SIG-M5 treated with dmso at 0.1 percent for 504 hours (cell line): Measurements from ENCODE around the gene RPTOR.

Experiments
- DNase-seq: peaks from one replicate; lab custom pipeline; 2025; ENCODE audit not compliant: unreplicated experiment; lab: John Stamatoyannopoulos, UW

RPTOR gene

DNA sequence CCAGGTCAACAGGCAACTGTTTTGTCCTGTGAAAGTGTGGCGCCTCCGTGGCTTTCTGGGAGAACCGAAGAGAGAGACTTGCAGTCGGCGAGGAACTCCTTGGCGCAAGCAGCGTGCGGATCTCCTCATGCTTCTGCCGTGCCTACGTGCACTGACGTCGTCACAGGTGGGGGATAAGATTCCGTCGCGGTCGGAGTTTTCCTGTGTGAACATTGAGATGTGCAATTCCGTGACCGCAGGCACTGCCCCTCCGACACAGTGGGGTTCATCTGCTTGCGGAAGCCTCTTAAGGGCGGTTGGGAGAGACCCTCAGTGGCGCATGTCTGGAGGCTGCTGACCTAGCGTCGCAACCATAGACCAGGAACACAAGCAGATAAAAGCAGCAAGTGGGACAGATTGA, 234.7 kb downstream of the RPTOR start:
- no peak for DNase-seq

DNA sequence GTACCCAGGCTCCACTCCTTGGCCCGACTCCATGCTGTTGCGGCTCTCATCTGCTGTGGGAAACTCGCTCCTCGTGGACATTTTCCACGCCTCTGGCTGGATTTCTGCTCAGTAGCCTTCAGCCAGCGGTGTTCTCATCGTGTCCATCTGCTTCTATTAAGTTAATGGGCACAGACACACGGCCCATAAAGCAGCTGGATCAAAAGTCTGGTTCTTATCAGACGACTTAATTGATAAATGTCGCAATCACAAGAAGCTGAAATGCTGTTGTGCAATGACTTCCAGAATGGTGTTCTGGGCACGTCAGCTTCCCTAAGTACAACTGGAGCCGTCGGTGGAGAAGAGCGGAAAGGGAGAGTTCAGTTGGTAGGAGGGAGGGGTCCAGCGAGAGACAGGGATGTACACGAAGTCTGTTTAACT, 235.3 kb downstream of the RPTOR start:
- DNase-seq, result no peak

DNA sequence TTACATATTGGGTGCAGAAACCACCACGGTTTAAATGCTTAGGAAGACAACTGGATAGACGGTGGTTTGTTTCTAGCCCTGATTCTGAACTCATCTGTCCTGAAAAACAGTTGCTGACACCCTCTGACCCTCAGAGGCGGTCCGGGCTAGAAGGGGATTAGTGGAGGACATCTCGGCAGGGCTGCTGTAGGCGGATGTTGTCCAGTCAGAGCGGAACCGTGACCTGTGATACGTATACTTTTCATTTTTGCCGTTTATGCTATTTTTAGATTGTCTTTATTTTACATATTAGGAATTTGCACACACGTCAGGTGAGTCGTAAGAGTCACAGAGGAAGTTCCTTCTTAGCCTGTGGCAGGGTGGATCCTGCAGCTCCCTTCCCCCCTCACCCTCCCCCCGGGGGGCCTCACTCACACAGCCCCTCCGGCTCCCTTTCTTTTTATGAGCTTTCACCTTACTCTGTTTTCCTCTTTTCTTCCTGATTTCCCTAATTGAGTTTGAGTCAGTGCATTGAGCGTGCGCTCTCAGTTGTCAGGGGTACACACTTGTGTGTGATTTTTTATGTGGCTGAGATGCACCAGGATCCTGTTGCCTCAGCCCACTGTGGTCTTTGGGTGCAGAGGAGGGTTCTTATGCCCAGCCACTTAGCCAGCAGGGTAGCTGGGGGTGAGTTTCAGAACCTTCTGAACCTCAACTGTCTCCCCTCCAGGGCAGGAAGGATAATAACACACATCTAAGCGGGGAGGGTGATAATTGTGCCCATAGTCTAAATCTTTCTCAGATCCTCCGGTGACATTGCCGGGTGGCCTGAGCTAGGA, 236.0 kb downstream of the RPTOR start:
- no peak for DNase-seq

DNA sequence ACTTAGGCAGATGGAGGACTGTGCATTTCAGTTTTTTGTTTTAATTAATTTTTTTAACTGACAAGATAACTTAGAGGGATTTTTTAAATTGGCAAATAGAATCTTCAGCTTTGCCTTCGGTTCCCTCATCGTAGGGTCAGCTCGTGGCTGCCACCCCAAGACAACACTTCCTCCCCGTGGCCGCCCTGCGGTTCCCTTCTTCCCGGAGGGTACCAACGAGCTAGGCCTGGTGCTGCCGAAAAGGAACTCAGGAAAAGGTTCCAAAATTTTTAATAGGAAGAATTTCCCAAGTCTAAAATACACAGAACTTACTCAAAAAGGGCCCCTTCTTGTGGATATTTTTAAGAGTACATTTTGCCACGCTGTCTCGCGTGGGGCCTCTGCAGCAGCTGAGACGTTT, 236.6 kb downstream of the RPTOR start:
- no peak for DNase-seq

DNA sequence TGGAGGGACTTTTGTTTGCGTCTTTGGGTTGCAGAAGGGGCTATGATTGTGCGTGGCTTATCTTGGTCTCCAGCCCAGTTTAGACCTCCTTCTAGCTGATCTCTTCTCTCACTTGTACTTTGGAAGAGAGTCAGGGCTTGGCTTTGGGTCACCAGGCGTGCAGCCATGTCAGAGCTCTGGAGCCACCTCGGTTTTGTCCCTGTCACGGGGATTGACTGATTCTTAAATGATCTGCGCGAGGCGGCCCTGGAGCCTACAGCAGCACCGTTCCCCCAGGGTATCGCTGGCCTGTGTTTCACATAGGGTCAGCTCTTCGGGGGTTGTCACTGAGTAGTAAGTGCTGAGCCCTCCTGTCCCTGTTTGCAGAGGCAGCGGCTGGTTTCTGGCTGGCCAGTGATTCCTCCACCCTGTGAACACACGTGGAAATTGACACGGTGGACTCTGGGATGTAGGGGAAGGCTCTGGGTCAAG, 237.2 kb downstream of the RPTOR start:
- DNase-seq, result no peak

DNA sequence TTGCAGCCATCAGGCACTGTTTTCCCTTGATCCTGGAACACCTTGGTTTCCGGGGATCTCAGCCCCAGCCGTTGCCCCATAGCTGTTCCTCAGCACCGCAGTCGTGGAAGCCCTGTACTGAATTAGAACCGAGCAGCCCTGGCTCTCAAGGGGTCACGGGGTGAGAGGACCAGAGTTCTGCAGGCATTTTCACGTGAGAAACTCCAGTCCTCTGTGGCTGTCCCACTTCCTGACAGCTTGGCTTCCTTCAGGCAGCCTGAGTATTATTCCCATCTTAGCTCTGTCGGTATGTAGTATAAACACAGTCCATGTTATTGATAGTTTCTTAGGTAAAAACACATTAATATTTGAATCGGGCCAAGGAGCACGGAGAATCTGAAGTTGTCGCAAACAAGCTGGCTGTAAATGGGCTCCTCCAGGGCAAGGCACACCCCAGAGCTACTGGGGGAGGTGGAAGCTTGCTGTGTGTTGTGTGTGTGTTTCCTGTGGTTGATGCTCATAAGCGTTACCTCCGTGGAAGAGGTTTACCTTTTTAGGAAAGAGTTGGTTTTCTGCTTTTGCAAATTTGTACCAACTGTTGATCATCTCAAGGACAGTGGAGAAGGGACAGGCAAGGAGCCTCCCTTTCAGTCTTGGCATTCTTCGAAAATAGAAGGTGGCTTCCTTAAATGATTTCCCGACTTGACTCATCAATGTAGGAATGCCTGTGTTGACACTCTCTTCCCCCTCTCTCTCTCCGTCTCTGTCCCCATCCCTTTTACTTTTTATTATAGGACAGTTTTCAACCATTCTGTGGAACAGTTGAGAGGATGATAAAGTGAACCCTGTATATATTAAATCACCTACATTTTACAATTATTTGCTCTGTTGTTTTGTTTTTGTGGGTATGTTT, 238.1 kb downstream of the RPTOR start:
- no peak for DNase-seq

DNA sequence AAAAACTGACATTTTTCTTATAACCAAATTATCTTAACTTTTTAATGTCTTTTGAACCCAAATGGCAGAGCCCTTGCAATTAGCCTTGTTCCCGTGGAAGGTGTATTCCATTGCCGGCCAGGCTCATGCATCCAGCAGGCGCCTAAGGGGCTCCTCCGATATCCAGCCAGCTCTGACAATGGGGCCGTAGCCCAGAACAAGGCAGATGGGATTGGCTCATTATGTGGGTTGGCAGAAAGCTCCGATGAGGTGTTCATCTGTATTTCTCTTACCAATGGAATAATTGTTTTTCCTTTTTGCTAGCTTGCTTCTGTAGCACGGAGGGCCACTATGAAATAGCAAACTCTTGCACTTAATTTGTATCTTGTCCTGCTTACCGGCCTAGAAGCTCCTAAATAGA, 238.8 kb downstream of the RPTOR start:
- no peak for DNase-seq

DNA sequence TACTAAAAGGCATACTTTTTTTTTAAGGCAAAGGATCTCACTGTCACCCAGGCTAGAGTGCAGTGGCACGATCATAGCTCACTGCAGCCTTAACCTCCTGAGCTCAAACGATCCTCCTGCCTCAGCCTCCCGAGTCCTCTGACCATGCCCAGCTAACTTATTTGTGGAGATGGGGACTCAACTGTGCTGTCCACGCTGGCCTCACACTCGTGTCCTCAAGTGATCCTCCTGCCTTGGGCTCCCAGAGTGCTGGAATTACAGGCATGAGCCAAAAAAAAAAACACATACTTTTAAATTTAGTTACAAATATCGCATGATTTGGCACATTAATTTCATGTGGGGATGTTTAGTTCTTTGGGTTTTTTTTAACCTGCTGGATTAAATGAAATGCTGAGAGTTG, 239.3 kb downstream of the RPTOR start:
- no peak for DNase-seq

DNA sequence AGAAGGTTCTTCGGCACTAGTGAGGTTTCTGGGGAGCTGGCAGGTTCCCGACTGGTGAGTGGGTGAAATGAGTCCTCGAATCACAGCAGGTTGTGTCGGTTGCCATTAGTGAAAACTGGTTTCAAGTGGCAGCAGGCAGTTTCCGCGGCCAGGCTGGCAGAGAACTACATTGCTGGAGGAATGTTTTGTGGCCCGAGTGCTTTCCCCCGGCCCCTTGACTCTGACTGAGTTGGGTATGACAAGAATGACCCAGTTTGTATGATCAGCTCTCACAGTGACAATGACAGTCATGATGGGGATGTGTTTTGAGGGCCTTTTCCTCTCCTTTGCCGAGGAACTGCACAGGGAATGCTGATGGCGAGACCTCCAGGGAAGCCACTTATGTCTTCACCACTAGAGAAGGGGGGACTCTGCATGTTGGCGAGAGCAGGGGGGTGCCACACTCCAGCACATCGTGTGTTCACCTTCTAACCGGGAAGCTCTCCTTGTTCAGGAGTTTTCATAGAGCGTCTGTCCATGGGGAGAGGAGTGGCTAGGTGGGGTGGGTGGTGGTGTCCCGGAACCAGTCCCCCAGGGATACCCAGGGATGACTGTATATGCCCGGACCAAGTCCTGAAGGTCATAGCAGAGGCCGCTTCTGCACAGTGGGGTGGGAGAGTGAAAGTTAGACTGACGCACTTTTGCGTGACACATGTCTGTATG, 241.0 kb downstream of the RPTOR start:
- DNase-seq, result no peak

DNA sequence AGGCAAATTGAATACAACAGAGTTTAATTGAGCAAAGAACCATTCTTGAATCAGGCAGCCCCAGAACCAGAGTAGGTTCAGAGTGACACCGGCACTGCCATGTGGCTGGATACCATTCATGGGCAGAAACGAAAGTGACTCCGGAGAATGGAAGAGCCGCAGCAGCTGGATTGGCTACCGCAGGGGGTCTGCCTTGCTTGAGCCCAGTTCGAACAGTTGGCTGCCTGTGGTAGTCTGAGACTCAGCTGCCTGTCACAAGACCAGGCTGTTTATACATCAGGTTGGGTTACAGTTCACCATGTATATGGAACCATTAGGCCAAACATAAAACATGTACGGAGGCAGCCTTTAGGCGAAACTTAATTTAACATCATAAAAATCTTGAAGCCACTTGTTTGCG, 241.8 kb downstream of the RPTOR start:
- DNase-seq, result no peak

DNA sequence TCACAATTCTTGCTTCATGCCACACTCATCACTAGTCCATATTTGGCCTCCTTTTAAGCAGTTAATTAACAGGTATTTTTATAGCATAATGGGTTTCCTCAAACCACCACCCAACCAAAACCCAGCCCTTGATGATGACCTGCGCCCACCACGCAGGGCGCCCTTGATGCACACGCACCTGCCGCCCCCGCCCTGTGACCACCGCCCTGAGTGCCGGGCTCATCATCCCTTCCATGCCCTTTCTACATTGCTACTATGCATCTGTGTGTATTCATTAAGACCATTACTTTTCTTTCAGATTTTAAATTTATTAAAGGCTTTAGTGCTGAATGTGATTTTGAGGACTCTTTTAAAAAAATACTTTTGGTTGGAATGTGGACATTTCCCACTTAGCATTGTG, 242.2 kb downstream of the RPTOR start:
- DNase-seq, result no peak

DNA sequence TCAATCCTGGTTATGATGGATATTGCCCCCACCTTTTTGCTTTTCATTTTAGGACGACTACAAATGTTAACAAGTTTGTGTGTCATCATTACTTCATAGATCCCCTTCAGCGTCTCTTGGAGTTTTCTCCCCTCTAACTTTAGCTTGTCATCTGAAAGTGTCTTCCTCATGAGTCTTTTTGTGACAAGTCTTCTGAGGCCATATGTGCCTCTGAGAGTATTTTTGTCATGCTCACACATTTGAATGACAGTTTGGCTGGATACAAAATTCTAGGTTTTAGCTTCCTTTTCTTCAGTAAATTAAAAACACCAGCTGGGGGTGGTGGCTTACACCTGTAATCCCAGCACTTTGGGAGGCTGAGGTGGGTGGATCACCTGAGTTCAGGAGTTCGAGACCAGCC, 243.2 kb downstream of the RPTOR start:
- no peak for DNase-seq

DNA sequence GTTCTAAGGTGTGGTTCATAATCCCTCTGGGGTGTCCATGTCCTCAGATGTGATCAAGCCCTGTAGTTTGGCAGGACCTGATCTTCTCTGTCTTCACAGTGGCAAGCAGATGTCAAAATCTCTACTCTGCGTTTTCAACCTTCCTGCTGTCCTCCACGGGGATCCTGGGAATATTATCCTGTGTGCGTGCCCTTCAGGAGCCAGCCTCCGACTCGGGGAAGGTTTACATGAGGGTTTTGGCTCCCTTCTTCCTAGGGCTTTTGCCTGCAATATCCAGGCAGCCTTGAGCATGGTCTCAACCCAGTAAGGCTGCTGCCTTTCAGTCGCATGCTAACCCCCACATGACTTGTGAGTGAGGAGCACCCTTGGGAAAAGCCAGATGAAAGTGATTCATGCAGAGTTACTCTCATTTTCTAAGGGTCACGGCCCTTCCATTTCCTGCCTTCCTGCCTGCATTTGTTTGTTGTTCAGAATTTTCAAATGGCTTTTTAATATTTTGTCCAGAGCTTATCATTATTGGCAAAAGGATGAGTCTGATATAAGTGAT, 244.8 kb downstream of the RPTOR start:
- no peak for DNase-seq

DNA sequence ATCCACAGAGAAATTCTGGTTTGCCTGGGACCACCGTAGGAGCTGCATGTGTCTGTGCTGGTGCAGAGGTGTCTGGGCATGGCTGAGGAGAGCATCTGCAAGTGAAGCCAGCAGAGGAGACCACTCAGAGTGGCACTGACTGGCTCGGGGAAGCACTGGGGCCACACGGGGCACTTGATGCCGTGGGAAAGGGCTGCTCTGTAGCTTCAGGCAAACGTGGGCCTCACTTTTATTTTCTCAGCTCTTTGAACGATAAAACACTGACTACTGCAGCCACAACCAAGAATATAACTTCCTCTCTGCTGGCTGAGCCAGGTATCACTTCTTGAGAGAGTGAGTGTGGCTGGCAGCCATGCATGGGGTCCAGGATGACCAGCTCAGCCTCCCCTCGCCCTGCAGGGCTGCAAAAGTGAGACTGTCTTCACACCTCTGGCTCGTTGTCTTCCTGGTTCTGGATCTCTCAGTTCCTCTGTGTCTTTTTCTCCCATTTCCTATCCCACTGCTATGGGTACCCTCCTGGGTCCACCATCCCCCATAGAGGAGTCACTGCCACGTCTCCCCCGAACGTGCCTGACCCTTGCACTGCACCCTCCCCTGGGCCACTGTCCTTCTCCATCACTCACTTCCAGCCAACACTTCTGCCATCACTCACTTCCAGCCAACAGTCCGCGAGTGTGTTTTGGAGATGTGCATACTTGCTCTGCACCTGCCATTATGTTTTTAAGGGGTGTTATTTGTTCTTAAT, 245.6 kb downstream of the RPTOR start:
- DNase-seq, result no peak

DNA sequence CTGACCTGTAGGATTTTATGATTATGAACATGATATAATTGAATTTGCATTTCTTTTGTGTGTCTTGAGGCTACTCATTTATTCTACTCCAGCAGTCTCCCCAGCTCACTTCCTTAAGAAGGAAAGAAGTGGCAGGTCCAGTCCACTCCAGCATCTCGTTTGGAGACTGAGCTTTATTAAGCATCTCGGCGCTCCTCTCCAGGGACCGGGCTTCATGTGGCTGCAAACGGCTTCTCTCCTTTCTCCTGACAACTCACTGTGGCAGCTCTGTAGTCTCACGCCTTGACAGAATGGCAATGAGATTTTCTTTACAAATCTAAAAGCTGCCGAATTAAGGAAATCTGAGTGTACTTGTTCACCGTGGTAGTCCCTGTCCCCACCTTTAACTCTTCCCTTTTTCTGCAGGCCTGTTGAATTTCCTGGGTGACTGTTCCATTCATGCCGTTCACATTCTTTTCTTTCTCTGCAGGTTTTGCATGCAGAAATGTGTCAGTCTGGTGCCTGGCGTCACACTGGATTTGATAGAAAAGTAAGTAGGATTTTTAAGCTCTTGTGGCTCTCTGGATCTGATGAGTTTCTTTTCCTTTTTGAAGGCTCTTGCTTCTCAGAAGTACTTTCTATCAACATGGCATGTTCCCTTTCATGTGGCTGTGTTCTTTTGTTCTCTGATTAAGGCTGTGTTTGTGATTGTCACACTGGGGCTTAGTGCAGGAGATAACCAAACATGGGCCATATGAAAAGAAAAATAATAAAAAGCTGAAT, 246.5 kb downstream of the RPTOR start:
- no peak for DNase-seq

DNA sequence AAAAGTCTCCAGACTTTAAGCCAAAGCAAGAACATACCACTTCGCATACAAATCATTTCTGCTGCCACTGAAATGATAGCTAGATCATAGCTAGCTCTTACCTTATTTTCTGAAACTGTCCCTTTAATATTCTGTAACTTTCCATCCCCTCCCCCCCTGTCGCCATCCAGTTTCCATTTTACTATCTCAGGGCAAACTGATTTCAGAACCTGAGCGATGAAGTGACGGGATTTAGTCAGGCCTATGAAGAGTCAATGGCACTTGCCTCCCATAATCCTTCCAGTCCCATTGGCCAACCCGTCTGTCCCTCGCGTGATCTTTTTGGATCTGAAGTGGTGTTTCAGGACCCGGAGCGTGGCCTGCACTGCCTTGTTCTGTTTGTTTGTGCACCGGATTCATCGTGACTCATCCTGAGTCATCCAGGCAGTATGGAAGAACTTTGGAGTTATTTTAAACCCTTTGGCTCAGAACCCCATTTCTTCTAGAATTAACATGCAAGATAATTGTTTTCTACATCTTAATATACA, 247.2 kb downstream of the RPTOR start:
- DNase-seq, result no peak

DNA sequence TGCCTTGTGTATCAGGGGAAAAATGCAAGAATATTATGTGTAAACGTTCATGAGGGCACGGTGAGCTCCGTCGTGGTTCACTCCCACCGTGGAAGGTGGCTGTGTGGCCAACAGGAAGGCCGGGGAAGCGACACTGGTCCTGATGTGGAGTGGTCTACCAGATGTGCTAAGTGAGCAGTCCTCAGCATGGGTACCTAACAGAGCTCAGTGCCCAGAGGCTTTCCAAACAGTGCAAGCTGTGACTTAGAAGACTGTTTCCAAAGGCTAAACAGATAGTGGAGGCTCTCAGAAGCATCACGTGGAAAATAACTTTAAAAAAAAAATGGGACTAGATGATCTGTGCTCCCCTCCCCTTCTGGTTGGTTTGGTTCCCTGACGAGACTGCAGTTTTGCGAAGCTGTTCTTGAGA, 247.7 kb downstream of the RPTOR start:
- no peak for DNase-seq

DNA sequence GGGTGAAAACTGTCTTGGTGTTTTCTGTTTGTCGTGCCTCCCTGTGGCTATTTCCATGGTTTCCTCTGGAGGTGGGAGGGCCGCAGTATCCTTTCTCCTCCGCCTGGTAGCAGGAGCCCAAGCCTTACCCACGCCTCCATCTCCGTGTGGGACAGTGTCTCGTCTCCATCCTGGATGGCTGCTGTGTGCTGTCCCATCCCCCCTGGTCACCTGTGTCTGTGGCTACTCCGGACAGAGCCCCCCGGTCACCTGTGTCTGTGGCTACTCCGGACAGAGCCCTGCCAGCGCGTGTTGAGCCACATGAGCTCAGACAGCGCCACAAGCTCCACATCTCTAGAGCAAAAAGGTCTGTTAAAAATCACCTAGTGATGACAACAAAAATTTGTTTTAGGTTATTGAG, 248.8 kb downstream of the RPTOR start:
- no peak for DNase-seq

DNA sequence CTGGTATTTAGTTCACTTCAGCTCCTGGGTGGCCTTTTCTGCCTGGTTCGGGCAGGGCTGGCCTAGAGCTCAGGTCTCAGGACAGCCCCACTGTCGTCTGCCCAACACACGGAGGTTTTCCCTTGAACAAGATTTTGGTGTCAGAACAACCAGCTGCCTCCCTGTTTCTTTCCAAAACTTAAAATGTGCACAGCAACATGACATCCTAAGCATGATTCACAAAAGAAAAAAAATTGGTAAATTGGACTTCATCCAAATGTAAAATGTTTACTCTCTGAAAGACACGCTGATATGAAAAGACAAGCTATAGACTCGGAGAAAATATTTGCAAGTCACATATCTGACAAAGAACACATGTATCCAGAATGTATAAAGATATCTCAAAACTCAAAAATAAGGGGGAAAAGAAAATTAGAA, 249.2 kb downstream of the RPTOR start:
- DNase-seq, result no peak
